Femur (tissue), 1 donor: ENCODE results near the gene PPP4R1.
"Not testable (repeated sequence)": the region's sequence is repeated elsewhere in the genome, so short reads cannot be mapped to it uniquely, and the experiment has no call there.

Experiments used
- DNase-seq: peaks from one replicate; pipeline ENCODE4 v3.0.0-alpha.2; 2017

PPP4R1 gene, protein sequence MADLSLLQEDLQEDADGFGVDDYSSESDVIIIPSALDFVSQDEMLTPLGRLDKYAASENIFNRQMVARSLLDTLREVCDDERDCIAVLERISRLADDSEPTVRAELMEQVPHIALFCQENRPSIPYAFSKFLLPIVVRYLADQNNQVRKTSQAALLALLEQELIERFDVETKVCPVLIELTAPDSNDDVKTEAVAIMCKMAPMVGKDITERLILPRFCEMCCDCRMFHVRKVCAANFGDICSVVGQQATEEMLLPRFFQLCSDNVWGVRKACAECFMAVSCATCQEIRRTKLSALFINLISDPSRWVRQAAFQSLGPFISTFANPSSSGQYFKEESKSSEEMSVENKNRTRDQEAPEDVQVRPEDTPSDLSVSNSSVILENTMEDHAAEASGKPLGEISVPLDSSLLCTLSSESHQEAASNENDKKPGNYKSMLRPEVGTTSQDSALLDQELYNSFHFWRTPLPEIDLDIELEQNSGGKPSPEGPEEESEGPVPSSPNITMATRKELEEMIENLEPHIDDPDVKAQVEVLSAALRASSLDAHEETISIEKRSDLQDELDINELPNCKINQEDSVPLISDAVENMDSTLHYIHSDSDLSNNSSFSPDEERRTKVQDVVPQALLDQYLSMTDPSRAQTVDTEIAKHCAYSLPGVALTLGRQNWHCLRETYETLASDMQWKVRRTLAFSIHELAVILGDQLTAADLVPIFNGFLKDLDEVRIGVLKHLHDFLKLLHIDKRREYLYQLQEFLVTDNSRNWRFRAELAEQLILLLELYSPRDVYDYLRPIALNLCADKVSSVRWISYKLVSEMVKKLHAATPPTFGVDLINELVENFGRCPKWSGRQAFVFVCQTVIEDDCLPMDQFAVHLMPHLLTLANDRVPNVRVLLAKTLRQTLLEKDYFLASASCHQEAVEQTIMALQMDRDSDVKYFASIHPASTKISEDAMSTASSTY

DNA sequence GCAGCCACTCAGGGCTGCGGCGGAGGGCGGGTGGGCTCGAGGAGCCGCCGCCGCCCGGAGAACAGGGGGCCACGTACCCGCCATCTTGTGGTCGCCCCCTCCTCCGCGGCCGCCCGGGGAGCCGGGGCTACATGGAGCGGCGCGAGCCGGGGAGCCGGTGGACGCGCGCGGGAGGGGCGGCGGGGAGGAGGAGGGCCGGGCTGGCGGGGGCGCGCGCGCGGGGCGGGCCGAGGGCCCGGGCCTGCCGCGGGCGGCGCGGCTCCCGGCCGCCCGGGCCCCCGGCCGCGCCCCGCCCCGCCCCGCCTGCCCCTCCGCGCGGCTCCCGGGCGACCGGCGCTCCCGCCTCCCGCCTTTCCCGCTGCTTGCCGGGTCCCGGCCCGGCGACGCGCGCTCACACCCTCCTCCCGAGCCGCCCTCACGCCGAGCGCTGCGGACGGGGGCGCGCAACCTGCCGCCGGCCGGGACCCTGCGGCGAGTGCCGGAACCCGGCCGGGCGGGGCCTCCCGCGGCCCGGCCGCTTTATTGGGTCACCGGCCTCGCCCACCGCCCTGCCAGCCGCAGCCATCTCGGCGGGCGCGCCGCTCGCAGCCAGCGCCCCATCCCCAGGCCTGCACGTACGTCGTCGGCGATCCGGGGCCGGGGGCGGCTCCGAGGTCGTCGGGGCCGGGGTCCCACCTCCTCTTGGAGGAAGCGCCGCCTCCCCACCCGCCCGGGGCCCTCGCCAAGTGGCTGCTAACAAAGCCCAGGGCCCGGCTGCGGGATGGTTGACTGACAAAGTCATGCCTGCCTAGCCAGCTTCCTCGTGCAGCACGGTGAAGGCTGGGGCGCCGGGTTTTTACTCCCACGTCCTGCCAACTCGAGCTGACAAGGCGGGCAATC is at the start of gene PPP4R1:
Gene PPP4R1 (minus strand): TSS at position 159 of the 879 bp plus-strand sequence. CDS start 75 bp downstream, at position 84.
- DNase-seq: peak; percentile 88

DNA sequence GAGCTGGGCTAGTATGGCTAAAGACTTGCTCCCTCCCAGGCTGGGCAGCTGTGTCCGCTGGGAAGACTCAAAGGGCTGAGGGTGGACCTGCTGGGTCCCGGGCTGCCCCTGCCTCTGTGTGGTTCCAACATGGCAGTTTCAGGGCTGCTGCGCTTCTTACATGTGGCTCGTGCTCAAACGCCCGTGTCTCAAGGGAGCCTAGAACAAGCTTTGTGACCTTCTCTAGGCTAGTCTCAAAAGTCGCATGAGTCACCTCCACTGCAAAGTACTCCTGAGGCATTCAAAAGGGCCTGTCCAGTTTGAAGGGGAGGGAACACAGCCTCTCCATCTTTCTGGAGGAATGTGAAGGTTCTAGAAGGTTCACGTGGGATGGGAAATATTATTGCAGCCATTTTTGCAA is 49.0 kb upstream of the PPP4R1 start:
- DNase-seq: no peak

DNA sequence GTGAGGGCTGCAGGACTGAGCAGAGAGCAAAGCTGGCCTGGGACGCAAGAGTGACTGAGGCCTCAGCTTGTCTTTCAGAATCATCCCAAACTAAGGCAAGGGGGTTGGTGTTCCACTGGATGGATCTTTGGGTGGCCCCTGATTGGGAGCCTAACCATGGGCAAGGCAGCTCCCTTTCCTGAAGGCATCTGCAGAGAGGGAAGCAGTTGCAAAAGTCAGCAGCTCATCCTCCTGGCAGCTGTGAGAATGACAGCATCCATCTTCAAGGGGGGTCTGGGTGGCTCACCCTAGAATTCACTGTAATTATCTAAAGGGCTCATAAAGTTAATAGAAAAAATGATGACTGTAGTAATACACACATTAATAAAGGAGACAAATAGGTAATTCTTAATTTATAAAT is 47.2 kb upstream of the PPP4R1 start:
- no peak for DNase-seq

DNA sequence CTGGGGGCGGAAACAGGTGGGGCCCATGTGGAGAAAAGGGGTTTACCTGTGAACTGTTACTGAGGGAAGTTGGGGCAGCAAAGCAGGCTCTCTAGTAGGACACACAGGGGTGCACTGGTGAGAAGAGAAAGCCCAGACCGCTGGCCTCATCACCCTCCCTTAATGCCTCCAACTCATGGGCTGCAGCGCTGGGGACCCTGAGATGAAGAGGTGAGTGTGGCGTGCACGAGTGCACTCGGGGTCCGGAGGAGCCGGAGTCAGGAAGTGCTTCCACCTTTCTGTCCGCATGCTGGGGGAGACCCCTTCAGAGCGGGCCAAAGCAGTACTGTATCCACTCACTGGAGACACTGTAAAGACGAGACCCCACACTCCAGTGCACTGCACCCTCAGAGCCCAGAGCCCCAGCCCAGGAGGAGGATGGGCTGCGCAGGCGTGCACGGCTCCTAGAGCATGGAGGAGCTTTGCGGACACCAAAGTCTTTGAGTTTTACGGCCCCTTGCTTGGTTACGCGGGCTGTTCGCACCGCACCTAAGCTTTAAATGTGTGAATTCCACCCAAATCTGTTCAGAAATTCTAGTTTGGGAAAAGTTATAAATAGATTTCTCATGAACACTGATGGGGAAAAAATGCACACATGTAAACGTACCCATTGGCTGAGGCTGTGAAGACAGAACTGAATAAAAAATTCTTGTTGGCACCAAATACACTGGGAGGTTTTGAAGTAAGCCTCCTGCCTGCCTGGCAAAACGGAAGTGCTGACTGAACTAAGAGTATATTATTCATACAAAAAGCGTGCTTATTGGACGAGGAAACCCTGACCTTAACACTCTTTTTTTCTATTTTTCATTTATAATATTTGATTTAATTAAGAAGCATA is 45.4 kb upstream of the PPP4R1 start:
- no peak for DNase-seq

DNA sequence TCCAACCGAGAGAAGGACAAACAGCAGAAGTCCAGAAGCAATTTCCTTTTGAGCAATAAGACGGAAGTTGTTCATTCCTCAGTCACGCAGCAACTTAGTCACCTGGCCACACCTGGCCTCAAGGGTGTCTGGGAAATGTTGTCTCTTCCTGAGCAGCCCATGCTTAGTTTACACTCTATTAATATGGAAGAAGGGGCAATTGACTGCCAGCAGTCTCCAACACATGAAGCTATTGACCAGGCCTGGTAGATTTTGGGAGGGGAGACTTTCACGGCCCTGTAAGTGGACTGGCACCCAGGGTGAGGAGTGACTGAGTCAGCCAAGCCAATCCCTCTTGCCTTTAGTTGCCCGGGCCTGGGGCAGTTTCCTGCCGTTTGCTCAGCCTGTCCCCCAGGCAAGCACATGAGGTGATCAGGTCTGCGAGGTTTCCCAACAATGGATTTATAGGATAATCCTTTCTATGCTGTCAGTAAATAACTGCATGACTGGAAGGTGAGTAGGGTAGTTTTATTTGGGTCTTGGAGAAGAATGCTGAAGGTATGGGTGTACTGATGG is 43.8 kb upstream of the PPP4R1 start:
- DNase-seq: no peak

DNA sequence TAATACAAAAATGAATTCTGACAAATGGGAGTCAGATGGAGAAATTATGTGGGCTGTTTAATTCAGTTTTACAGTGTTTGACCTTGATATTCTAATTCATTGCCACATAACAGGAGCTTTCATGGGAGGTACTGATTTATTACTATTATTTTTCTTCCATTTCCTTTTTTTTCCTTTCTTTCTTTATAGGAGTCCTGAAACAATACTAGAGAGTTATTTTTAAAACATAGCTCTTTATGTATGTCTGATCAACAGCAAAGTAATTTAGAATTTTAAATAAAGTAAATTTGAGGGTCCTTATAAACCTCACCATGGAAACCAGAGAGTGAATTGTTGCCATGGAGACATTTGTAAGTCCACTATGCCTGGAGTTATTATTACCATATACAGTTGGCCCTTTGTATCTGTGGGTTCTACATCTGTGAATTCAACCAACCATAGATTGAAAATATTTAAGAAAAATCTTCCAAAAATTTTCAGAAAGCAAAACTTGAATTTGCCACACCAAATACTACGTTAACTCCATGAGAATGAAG is 40.9 kb upstream of the PPP4R1 start:
- no peak for DNase-seq

DNA sequence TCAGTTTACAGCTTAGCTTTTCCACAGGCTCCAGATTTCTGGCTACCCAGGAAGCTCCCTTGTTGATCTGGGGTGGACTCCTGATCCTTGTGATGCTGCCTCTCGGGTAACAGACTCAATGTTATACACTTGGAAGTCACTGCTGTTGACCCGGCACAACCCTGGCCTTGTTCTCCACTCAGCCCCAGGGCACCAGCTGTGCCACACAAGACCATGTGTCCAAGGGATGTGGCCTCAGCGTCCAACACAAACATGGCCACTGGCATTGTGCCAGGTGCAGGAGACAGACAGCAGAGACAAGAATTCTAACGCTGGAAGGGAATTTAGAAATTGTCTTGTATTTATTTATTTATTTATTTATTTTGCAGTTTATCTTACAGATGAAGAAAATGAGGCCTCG is 39.0 kb upstream of the PPP4R1 start:
- DNase-seq: peak; percentile 57

DNA sequence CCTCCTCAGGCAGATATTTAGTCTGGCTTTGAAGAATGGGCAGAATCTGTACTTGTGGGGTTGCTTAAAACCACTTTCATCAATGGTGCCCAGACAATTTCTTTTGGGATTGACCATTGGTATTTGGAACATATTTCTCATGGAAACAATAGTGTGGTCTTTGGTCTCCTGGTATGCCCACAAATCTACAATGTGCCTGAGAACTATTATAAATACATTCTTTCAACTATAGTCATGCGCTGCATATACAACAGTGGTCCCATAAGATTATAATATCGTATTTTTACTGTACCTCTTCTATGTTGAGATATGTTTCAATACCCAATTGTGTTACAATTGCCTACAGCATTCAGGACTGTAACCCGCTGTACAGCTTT is 34.8 kb upstream of the PPP4R1 start:
- no peak for DNase-seq

DNA sequence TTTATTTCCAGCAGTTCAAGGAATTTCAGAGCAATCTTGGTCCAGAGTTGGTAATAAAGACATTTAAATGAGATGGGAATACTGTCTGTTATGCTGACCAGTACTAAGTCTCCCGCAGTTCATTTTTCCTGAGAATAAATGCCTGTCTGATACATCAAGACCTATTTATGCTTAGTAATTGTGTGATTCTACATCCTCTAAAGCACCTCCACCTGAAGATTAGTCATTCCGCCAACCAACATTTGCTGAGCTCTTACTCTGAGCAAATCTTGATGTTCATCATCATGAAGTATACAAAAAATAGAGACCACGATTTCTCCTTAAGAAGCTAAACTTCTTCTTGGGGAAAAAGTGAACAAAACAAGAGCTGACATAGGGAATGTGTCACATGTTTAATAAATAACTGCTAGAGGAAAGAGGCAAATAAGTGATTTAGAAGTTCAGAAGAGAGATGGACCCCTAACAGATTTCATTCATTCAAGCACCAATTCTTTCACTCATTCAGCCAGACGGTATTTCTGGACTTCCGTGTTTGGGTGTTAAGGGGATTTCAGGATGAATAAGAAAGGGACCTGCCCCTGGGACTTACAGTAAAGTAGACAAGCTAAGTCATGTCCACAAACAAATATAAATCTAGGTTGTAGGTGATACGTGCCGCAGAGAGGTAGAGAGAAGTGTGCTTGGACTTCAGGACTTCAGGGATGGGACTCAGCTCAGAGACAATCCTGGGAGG is 34.2 kb upstream of the PPP4R1 start:
- DNase-seq: no peak

DNA sequence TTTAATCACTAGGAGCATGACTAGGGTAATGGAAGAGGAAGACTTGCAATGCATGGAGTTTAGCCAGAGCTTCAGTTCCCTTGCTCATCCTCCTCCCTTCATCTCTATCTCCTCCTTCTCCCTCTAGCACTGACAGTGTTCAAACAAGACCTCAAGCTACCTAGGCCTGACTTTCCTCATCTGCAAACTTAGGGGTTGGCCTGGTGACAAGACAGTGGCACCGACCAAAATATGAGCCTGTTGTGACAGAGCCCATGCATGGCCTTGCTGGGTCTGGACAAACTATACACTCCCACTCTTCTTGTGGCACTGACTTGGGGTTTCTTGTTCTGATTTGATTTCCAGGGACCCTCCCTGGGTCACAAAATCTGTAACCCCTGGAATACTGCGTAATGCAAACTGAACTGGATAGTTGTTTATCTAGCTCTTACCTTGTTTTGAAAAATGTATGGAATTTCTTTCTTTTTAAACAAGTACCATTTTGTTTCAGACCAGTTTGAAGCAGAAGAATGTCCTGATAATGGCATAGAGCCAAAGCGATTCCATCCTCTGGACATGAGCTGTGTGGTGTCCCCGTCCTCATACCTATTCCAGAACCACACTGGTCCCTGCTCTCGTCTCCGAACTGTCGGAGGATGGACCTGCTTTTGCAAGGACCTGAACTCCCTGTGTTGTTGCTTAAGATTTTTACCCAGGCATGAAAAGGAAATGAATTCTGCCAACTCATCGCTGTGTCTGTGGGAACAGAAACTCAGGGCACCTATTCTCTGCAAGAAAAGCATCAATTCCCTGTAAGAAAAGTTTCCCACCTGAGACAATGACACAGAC is 33.4 kb upstream of the PPP4R1 start:
- DNase-seq: no peak

DNA sequence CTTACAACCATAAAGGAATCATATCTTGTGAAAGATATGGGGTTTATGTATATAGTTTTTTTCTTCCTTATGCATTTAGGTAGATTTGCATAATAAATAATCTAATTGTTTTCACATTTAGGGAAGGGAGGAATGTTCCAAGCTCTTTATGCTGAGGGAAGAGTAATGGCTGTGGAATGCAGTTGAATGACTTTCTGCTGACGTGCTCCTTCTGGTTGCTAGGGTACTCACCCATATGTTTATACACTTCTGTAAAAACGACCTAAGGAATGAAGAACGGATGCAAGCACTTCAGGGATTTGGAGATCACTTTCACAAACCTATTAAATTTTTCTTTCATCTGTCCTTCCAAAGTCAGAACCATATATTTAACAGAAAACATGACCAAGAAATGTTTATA is 29.2 kb upstream of the PPP4R1 start:
- peak; percentile 85 for DNase-seq

DNA sequence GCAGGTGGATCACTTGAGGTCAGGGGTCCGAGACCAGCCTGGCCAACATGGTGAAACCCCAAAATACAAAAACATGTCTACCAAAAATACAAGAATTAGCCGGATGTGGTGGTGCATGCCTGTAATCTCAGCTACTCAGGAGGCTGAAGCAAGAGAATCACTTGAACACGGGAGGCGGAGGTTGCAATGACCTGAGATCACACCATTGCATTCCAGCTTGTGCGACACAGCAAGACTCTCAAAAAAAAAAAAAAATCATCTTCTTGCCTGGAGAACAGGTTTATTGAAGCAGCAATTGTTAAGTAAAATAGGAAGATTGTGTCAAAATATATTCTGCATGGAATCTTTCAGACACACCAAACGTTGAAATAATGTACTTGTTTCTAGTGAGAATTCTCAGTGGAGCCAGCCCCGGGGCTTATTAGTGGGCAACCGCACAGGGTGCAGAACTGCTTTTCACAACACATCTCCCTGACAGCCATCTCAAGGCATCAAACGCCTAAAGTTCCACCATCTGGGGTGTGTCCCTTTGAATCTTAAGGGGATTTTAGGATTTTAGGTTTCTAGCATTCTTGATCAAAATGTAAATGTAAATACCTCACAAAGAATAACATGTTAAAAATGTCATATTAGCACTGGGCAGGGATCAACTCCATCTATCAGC is 28.6 kb upstream of the PPP4R1 start:
- no peak for DNase-seq

DNA sequence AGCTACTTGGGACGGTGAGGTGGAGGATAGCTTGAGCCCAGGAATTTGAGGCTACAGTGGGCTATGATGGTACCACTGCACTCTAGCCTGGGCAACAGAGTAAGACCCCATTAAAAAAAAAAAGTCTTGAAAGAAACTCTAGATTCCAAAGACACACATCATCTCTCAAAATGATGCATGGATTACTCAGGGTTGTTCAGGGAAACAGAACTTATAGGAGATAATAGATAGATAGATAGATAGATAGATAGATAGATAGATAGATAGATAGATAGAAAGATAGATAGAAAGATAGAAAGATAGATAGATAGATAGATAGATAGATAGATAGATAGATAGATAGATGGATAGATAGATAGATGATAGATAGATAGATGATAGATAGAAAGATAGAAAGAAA is 26.7 kb upstream of the PPP4R1 start:
- DNase-seq: not testable (repeated sequence)

DNA sequence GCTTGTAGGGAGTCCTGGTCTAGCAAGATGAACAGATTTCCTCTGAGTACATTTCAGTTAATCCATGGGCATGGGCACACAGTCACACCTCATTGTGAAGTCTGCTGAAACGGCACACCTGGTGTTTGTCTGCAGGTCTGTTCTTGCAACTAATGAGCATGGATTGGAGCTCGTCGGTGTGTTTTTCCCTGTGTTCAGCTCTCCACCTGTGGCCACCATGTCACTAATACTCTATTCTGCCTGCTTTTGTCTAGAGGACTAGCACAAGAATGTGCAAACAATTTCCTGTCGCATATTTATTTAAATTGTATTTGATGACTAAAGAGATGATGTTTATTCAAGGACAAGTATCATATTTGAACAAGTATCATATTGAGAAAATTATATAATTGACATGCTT is 24.5 kb upstream of the PPP4R1 start:
- DNase-seq: no peak

DNA sequence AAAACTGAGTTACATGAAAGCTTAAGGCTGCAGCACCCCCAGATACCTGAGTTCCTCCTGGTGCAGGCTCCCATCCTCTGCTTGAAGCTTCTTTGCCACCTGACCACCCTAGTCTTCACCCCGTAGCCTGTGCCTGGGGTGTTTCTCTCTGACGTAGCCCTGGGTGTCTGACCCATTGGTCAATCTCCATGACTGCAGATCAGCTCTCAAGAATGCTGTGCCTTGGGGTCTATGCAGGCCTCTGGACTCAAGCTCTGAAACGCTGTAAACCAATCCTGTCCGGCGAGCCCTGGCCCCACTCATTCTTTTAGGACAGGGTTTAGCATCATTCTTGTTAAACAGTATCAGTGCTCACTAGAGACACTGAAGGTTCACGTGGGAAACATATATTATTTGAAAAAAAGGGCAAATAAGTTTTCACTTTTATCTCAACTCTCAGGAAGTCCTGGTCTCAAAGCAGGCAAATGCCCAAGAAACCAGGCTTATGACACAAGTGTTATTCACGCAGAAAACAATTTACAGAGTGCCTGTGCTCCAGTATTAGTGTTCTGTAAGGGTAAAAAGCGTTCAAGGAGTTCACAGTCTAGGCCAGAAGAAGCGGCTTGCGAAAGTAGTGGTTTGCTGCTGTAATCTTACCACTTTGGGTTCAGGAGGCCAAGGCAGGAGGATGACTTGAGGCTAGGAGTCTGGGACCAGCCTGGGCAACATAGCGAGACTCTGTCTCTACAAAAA is 22.8 kb upstream of the PPP4R1 start:
- DNase-seq: no peak

DNA sequence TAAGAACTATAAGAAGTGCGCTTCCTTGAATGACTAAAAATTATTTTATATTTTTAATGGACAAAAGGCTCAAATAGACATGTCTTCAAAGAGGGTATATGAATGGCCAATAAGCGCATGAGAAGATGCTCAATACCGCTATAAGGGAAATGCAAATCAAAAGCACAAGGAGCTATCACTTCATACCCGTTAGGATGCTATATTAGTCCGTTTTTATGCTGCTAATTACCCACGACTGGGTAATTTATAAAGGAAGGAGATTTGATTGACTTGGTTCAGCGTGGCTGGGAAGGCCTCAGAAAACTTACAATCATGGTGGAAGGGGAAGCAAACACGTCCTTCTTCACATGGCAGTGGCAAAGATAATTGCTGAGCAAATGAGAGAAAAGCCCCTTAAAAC is 20.5 kb upstream of the PPP4R1 start:
- no peak for DNase-seq

DNA sequence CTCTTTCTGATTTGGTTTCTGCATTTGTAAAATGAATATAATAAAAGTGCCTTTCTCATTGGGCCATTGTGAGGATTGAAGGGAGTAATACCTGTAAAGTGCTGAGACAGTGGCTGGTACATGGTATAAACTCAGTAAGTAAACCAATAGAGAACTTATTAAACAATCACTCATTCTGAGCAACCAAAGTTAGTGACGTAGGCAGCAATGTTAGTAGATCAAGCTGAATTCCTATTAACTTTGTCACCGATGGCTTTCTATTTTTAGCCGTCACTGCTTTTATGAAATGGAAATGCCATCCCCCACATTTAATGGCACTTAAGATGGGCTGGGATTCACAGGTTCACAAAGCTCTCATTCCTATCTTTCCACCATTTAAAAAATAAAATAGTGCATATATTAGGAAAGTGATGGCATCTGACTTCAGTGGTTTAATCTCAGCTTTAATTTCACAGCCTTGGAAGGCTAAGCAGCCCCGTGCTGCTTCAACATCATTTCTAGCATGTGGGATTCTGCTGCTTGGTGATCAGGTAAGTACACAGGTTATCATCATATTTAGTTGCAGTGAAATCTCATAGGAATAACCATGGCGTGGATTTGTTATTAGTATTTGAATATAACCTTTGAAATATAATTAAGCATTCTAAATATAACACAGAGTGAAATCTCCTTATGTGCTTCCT is 17.6 kb upstream of the PPP4R1 start:
- no peak for DNase-seq

DNA sequence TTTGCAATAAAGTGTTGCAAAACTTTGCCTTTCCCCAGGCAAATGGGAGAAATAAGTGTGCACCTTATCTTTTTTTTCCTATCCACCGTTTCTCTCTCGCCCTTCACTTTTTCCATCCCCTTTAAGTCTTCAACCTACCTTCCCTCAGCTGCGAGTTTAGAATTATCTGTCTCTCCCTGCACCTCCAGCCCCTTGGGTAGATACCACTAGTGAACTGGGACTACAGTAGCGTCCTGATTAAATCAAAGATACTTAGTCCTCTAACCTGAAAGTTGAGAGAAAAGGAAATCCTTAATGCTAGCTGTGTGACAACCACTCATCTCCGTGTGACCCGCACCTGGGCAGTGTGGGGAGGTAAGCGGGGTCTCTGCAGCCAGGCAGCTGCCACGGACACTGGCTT is 16.1 kb upstream of the PPP4R1 start:
- DNase-seq: no peak
